ENCODE data around the gene IL5RA.

Gene IL5RA

GRCh38 chr3:3110299-3110630, at the start of gene IL5RA:
Gene IL5RA, minus strand, starts transcription at chr3:3110374. Its CDS starts 5,390 bp downstream, at chr3:3104984.
- DNase-seq, result no peak

GRCh38 chr3:3157484-3157883, 47.3 kb upstream of the IL5RA start:
- DNase-seq, result no peak

- DNase-seq, result no peak
These were observed 44.9 kb upstream of the IL5RA start for GRCh38 chr3:3154879-3155610.

GRCh38 chr3:3151513-3151912, 41.3 kb upstream of the IL5RA start:
- DNase-seq, result no peak

GRCh38 chr3:3149560-3149959, 39.4 kb upstream of the IL5RA start:
- no peak for DNase-seq

- no peak for DNase-seq
These were observed 35.7 kb upstream of the IL5RA start for GRCh38 chr3:3145831-3146230.

GRCh38 chr3:3141939-3142338, 31.8 kb upstream of the IL5RA start:
- DNase-seq, result no peak

- no peak for DNase-seq
These were observed 27.4 kb upstream of the IL5RA start for GRCh38 chr3:3137526-3137925.

- no peak for DNase-seq
These were observed 24.7 kb upstream of the IL5RA start for GRCh38 chr3:3134750-3135448.

- DNase-seq, result no peak
These were observed 23.3 kb upstream of the IL5RA start for GRCh38 chr3:3133500-3133899.

- DNase-seq, result no peak
These were observed 19.4 kb upstream of the IL5RA start for GRCh38 chr3:3129579-3129978.

- no peak for DNase-seq
These were observed 17.3 kb upstream of the IL5RA start for GRCh38 chr3:3127432-3128010.

GRCh38 chr3:3126477-3127431, 16.6 kb upstream of the IL5RA start, which contains the start of gene TRNT1:
Gene TRNT1, plus strand, starts transcription at chr3:3126940. Its CDS starts 2,101 bp downstream, at chr3:3129041.
- peak; percentile 79 to 96 (median 92) for DNase-seq

- DNase-seq, result no peak
These were observed 15.8 kb upstream of the IL5RA start for GRCh38 chr3:3125977-3126376.

GRCh38 chr3:3119393-3119851, 9.2 kb upstream of the IL5RA start:
- no peak for DNase-seq

- DNase-seq, result no peak
These were observed 7.5 kb upstream of the IL5RA start for GRCh38 chr3:3117651-3118050.

- no peak for DNase-seq
These were observed 3.0 kb upstream of the IL5RA start for GRCh38 chr3:3113042-3113709.

- DNase-seq, result no peak
These were observed 681 bp upstream of the IL5RA start for GRCh38 chr3:3110749-3111361.

- DNase-seq, result no peak
These were observed 521 bp downstream of the IL5RA start for GRCh38 chr3:3109407-3110298.

GRCh38 chr3:3107858-3108257, 2.3 kb downstream of the IL5RA start:
- DNase-seq, result no peak

- no peak for DNase-seq
These were observed 3.0 kb downstream of the IL5RA start for GRCh38 chr3:3107181-3107580.

All from activated naive CD4-positive, alpha-beta T cell (primary cell).